ENCODE measurements around the gene PTH1R. TPM values are rescaled to one million over a fixed set of nuclear protein-coding genes. Genes with fewer than 3 reads are reported as not detected.

Gene PTH1R
- total and polyA plus RNA-seq, 2 experiments from 2014 or later: 0.60 to 1.3 TPM

DNA sequence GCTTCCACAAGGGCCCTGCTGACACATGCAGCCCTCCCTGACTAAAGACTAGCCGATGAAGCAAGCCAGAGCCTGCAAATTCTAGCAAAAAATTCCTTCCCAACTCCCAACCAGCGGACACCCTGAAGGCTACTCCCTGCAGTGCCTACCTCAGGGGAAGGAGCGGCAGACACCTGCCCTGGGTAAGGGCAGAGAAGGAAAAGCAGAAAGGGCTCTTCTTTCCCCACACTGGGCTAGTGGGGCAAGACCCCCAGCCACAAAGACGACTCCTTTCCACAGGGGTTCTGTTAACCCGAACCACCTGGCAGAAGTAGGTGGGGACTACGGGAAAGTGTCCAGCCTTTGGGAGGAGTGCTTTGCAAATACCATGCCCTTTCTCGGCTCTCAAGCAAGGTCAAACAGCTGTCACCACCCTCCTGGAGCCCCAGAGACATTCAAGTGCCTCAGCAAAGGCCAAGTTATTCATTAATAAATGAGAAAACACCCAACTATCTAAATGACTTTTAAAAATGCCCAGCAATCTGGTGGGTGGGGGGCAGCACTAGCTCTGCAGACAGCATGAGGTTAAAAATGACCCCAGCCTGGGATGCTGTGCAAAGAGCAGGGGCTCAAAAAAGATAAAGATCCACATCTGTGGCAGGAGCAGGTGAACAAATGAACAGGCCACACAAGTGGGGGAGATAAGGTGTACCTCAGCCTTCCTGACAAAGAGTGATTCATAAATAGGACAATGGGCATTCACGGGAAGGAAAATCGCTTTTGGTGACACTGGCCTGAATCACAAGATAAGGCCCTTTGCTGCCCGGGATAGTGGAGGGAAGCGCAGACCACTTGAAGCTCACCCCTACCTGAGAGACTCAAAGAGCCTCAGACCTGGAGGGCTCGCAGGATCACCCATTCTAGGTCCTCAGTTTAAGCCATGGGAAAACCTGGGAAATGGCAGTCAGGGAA lies 66.0 kb downstream of the PTH1R start:
- Histone ChIP-seq H3F3A (ENCODE audit: insufficient read depth) (no peaks in the 10 kb centered on the region), H3K79me2 (ENCODE audit: insufficient read depth) (peaks cover 98% of the 10 kb centered on the region), H3K36me3 (ENCODE audit: low read depth) (no peaks in the 10 kb centered on the region), H3K9me2 (ENCODE audit: insufficient read depth) (no peaks in the 10 kb centered on the region), H2AFZ (no peak overlapping the region), H3K4me3 (no peak overlapping the region), H3K9ac (no peak overlapping the region), H3K9me3 (ENCODE audit: low read depth) (no peaks in the 10 kb centered on the region), H3K27ac (no peak overlapping the region), H4K20me1 (ENCODE audit: insufficient read depth) (no peaks in the 10 kb centered on the region; the same call in 1 of the 2 replicates), H3K27me3 (replicated peaks; ENCODE audit: insufficient read depth) (no peaks in the 10 kb centered on the region), H3K4me2 (ENCODE audit: unreplicated experiment) (no peak overlapping the region), H3K4me1 (ENCODE audit: insufficient read depth) (peaks cover 13% of the 10 kb centered on the region)
- no peak for DNase-seq
- WGBS, 2 experiments (ENCODE audit: low coverage in 1 of 2, low lambda C conversion rate in 2 of 2, missing lambda C conversion rate in 2 of 2): 68 to 80% methylated on average over 12 of the region's 12 CpGs
- TF ChIP-seq EZH2 (IDR thresholded peaks at IDR 0.05; ENCODE audit: insufficient read depth, poor library complexity, severe bottlenecking) (no peak), EZH2phosphoT487 (IDR thresholded peaks at IDR 0.05; ENCODE audit: insufficient read depth, low read depth) (no peak)
- in situ Hi-C loops (cut with MboI): no loop called here

DNA sequence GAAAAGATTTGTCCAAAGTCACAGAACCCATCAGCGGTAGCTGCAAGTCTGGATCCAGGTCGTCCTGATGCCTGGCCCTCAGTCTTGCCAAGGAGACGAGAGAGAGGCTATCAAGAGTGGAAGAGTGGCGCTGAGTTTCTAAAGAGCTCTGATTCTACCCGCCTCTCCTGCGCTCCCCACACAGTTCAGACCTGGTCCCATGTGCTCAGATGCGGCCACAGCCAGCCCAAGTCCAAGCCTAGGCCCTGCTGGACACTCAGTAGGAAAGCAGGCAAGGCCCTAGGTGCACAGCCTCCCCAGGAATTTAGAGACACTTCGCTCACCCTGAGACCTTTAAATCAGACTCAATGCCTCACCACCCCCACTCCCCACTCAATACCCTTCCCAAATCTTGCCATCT lies 66.7 kb downstream of the PTH1R start:
- peaks cover 13% of the 10 kb centered on the region for H3K4me1 ChIP-seq (ENCODE audit: insufficient read depth)
- 87 to 88% methylated on average over 8 of the region's 8 CpGs for WGBS, 2 experiments (ENCODE audit: low coverage in 1 of 2, low lambda C conversion rate in 2 of 2, missing lambda C conversion rate in 2 of 2)
- no peak overlapping the region for H3K4me2 ChIP-seq (ENCODE audit: unreplicated experiment)
- no peaks in the 10 kb centered on the region for H3K9me2 ChIP-seq (ENCODE audit: insufficient read depth)
- no peak for DNase-seq
- in situ Hi-C loops (cut with MboI): no loop called here
- no peaks in the 10 kb centered on the region for H3F3A ChIP-seq (ENCODE audit: insufficient read depth)
- H3K9ac ChIP-seq: no peak overlapping the region
- TF ChIP-seq EZH2 (IDR thresholded peaks at IDR 0.05; ENCODE audit: insufficient read depth, poor library complexity, severe bottlenecking) (no peak), EZH2phosphoT487 (IDR thresholded peaks at IDR 0.05; ENCODE audit: insufficient read depth, low read depth) (no peak)
- H2AFZ ChIP-seq: no peak overlapping the region
- H3K9me3 ChIP-seq (ENCODE audit: low read depth): no peaks in the 10 kb centered on the region
- no peak overlapping the region for H3K27ac ChIP-seq
- peaks cover 98% of the 10 kb centered on the region for H3K79me2 ChIP-seq (ENCODE audit: insufficient read depth)
- no peak overlapping the region for H3K4me3 ChIP-seq
- no peaks in the 10 kb centered on the region; the same call in 1 of the 2 replicates for H4K20me1 ChIP-seq (ENCODE audit: insufficient read depth)
- no peaks in the 10 kb centered on the region for H3K27me3 ChIP-seq (replicated peaks; ENCODE audit: insufficient read depth)
- no peaks in the 10 kb centered on the region for H3K36me3 ChIP-seq (ENCODE audit: low read depth)

DNA sequence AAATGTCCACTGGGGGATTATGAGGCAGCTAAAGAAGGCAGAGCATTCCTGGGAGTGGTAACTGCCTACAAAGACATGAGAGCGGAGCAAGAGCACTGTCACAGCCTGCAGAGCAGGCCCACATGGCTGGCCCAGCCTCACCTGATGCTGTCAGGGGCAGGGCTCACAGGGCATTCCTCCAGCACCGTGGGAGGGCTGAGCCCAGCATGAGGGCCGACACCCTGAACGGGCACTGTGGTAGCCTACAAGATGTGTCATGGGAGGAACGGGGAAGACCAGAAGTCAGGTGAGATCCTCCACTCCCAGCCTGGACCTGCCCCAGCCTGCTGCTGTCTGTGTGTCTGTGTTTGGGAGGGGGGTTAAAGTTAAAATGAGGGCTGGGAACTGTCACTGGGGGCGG lies 68.9 kb downstream of the PTH1R start:
- Histone ChIP-seq H3K79me2 (ENCODE audit: insufficient read depth) (peaks cover 100% of the 10 kb centered on the region), H3K27ac (no peak overlapping the region)
- WGBS, 2 experiments (ENCODE audit: low coverage in 1 of 2, low lambda C conversion rate in 2 of 2, missing lambda C conversion rate in 2 of 2): 79 to 80% methylated on average over 6 of the region's 6 CpGs

DNA sequence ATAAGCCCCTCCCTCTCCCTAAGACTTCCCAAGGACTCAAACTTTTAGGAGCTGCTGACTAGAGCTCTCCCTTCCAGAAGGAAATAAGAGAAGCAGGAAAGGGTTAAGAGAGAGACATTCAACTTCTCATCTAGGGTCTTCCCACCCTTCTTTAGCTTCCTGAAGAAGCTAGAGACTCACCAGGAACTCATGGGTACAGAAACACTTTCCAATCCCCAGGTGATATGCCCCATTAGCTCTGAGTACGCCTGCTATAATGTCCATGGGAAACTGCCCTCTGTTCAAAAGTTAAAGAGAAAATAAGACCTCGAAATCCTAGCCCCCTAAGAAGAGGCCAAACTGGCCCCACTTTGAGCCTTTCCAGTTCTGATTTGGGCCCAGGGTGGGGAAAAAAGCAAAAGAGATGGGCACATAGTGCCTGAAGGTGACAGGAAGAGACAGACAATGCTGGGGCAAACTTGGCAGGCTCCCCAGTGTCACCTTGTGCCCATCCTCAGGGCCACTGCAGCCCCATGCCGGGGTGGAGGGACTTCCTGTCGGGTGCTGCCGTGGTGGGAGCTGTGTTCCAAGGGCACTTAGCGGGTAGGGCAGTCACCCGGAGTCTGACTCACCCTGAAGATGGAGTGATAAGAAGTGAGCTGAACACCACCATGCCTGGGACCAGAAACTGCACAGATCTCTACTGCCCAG lies 69.5 kb downstream of the PTH1R start:
- Histone ChIP-seq H3K4me1 (ENCODE audit: insufficient read depth) (peaks cover 13% of the 10 kb centered on the region), H3K4me2 (ENCODE audit: unreplicated experiment) (no peak overlapping the region), H4K20me1 (ENCODE audit: insufficient read depth) (peaks cover 10% of the 10 kb centered on the region; the same call in 1 of the 2 replicates), H3K36me3 (ENCODE audit: low read depth) (no peaks in the 10 kb centered on the region), H3F3A (ENCODE audit: insufficient read depth) (no peaks in the 10 kb centered on the region), H3K27me3 (replicated peaks; ENCODE audit: insufficient read depth) (no peaks in the 10 kb centered on the region), H3K9me2 (ENCODE audit: insufficient read depth) (no peaks in the 10 kb centered on the region), H3K9ac (no peak overlapping the region), H2AFZ (no peak overlapping the region), H3K79me2 (ENCODE audit: insufficient read depth) (peaks cover 99% of the 10 kb centered on the region), H3K9me3 (ENCODE audit: low read depth) (no peaks in the 10 kb centered on the region), H3K4me3 (no peak overlapping the region), H3K27ac (no peak overlapping the region)
- DNase-seq: peak; percentile 73
- TF ChIP-seq EZH2phosphoT487 (IDR thresholded peaks at IDR 0.05; ENCODE audit: insufficient read depth, low read depth) (no peak), EZH2 (IDR thresholded peaks at IDR 0.05; ENCODE audit: insufficient read depth, poor library complexity, severe bottlenecking) (no peak)
- 51 to 58% methylated on average over 7 of the region's 7 CpGs for WGBS, 2 experiments (ENCODE audit: low coverage in 1 of 2, low lambda C conversion rate in 2 of 2, missing lambda C conversion rate in 2 of 2)
- in situ Hi-C loops (cut with MboI): no loop called here

More for the DNA sequence above, 68.9 kb downstream of the PTH1R start:
- DNase-seq: no peak
- peaks cover 9% of the 10 kb centered on the region; the same call in 1 of the 2 replicates for H4K20me1 ChIP-seq (ENCODE audit: insufficient read depth)
- H3K9me2 ChIP-seq (ENCODE audit: insufficient read depth): no peaks in the 10 kb centered on the region
- in situ Hi-C loops (cut with MboI): no loop called here
- TF ChIP-seq EZH2 (IDR thresholded peaks at IDR 0.05; ENCODE audit: insufficient read depth, poor library complexity, severe bottlenecking): no peak
- no peak for TF ChIP-seq EZH2phosphoT487 (IDR thresholded peaks at IDR 0.05; ENCODE audit: insufficient read depth, low read depth)
- peaks cover 13% of the 10 kb centered on the region for H3K4me1 ChIP-seq (ENCODE audit: insufficient read depth)
- H2AFZ ChIP-seq: no peak overlapping the region
- no peak overlapping the region for H3K9ac ChIP-seq
- no peaks in the 10 kb centered on the region for H3K36me3 ChIP-seq (ENCODE audit: low read depth)
- H3F3A ChIP-seq (ENCODE audit: insufficient read depth): no peaks in the 10 kb centered on the region
- no peak overlapping the region for H3K4me3 ChIP-seq
- no peaks in the 10 kb centered on the region for H3K27me3 ChIP-seq (replicated peaks; ENCODE audit: insufficient read depth)
- H3K9me3 ChIP-seq (ENCODE audit: low read depth): no peaks in the 10 kb centered on the region
- no peak overlapping the region for H3K4me2 ChIP-seq (ENCODE audit: unreplicated experiment)
